NCI-H128 (cell line): ENCODE results near the gene GRIN2A.

Experiments used
- DNase-seq: peaks from one replicate; lab custom pipeline; 2025; ENCODE audit not compliant: unreplicated experiment; lab: John Stamatoyannopoulos, UW

The GRIN2A gene

DNA sequence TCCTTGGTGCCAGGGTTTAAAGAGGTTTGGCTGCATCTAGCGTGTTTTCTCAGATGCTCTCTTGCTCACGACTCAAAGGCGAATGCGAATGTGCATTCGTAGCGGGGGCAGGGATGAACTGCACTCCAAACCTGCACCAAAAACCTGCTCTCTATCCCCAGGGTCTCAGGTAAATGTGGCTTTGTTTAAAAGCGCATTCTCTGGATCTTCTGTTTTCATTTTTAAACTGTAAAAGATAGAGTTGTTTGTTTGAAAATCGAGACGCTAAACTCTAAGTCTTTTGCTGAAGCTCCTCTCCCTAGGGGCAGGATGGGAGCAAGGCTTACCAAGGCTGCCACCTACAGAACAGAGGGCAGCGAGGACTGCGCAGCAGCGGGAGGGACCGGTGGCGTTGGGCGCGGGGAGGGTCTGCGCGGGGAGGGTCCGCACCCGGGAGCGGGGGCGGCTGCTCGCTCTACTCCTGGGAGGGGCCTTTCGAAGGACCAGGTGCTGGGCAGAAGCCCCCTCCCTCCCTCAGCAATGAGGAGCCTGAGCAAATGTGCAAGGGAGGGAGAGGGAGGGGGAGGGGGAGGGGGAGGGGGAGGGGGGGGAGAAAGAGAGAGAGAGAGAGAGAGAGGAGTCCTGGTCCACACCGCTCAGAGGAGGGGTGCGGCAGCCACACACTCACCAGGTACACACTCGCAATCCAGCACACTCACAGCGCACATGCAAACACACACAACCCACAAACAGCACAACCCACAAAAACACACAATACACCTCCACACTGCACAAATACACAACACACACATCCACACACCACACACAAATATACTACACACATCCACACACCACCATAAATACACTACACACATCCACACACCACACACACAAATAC, 142.8 kb downstream of the GRIN2A start:
- no peak for DNase-seq

DNA sequence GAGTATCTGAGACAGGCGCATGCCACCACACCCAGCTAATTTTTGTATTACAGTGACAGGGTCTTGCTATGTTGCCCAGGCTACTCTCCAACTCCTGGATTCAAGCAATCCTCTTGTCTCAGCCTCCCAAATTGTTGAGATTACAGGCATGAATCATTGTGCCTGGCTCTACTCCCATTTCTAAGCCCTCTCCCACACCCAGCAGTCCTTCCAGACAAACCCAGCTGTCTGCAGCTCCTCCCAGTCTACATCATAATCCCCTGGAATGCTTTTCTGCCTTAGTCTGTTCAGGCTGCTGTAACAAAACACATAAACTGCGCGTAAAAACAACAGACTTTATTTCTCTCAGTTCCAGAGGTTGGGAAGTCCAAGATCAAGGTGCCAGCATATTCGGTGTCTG, 144.5 kb downstream of the GRIN2A start:
- no peak for DNase-seq

DNA sequence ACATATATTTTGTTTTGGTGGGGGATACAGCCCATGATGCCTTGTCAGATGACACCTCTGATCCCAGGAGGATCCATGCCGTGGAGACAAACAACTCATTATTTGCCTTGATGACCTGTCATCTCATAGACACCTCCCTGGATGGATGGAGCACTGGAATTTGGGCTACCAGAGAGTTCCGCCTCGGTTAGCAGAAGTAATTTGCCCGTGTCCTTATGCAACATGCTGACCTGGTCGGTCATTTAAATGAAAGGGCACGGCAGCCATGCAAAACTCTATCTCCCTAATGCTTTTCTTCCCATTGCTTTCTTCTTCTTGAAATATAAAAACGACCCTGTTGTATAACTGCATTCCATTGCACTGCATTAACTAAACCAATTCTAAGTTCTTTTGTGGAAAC, 145.3 kb downstream of the GRIN2A start:
- no peak for DNase-seq

DNA sequence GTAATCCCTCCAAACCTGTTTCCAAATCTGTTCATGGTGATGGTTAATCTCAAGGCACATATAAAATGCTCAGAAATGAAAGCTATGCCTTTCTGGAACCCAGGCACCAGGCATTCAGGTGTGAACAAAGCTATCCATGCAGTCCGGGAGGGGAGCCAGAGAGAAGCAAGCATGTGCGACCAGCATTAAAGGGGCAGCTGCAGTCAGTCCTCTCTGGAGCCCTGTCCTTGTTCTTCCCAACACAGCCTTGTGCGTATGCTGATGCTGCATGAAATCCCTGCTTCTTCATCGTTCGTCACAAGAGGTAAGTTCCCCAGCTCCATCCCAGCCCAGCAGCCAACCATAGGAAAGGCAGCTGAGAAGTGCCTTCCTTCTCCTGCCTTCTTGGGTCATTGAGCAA, 148.7 kb downstream of the GRIN2A start:
- no peak for DNase-seq

DNA sequence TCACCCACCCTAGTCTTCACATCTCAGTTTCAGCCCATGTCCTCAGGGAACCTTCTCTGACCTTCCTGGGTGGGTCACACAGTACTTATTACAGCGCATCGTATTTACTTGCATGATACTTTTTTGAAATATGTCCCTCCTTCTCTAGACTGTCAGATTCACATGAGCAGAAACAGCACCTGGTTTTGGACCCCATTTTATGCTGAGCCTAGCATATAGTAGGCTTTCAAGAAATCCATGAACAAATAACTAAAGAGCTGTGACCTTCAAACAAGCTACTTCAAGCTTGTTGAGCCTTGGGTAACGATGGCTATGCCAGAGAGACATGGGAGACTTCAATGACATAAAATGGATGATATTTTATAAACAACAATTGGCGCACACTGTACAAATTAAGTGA, 150.3 kb downstream of the GRIN2A start:
- DNase-seq: no peak

DNA sequence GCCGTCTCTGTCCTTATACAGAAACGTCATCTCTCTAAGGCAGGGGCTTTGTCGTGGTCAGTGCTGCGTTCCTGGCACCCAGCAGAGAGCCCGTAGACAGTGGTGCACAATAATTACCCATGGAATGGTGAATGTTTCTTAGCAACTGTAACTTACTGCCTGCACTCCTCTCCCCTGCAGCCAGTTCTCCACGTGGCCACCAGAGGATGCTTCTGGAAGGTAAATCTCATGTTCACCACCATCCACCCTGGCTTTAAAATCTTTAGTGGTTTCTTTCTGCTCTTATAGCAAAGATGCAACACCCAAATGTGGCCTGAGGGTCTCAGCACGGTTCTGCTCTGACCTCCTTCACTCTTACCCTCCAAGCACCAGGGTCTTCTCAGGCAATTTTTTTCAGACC, 150.8 kb downstream of the GRIN2A start:
- no peak for DNase-seq

DNA sequence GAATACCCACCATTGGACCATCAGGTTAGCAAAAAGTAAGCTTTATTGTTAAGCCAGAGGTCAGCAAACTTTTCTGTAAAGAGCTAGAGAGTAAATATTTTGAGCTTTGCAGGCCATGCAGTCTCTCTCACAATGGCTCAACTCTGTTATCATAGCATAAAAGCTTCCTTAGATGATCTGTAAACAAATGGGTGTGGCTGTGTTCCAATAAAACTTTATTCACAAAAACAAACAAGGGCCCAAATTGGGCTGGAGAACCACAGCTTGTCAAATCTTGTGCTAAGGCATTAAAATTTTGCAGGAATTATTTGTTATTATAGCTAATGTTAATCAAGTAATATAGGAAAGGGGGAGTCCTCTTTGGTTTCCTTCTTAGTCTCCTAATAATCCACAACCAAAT, 153.6 kb downstream of the GRIN2A start:
- no peak for DNase-seq

DNA sequence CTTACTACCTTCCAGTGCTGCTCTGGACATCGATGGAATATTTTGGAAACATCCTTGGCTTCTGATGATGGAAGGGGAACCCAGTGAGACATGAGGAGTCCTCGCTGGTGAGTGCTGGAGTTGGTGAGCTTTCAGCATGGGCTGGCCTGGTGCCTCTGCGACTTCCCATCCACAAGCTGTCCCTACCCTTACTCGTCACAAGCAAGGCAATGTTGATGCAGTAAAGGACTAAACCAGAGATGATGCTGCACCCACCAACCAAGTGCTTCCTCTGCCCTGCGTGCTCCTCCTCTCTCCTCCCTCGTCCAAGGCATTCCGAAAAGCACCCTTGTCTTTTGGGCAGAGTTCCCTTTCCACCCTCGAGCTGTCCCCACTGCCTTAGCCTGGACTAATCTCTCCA, 154.7 kb downstream of the GRIN2A start:
- DNase-seq: no peak

DNA sequence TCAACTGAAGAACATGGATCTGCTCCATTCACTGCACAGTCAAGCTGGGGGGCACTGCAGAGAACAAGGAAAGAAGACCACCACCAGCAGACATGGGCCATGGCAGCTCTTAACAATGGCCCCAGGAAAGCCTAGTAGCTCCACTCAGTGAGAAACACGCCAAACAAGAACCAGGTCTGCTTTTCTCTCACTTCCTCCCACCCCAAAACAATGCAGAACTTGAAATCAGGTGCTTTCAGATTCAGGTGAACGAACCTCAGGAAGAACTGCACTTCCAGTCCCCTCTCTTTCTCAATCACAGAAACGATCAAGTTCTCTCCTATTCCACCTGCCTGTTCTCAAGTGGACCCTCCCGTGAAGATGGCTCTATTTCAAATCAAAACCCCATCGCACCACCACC, 155.6 kb downstream of the GRIN2A start:
- DNase-seq: no peak

DNA sequence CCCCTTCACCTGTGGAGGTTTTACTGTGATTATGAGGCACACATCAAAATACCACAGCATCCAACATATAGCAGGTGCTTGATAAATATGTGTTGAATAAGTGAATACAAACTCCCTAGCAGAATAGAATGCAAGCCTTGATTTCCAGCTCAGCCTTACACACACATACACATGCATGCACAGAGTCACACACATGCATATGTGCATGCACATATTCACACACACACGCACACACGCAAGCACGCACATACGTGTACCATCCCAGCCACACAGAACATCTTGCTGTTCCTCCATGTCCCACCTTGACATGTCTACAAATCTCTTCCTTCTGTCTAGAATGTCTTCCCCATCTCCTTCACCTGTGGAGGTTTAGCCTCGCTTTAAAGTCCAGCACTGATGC, 160.1 kb downstream of the GRIN2A start:
- no peak for DNase-seq

DNA sequence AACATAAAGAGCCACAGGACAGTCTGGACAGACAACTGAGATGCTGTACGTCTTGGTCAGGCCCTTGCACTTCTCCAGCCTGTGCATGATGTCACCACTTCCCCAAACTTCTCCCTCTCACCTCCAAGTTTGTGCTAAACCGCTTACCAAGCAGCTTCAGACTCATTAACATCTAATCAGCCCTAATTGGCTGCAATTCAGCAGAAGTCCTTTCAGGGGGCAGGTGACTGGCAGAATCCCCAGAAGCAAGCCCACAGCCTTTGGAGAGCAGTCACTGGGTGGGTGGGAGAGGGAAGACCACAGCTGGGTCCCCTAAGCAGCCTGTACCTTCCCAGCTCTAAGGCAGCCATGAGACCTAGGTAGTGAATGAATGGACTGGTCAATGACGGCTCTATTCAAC, 161.4 kb downstream of the GRIN2A start:
- no peak for DNase-seq

DNA sequence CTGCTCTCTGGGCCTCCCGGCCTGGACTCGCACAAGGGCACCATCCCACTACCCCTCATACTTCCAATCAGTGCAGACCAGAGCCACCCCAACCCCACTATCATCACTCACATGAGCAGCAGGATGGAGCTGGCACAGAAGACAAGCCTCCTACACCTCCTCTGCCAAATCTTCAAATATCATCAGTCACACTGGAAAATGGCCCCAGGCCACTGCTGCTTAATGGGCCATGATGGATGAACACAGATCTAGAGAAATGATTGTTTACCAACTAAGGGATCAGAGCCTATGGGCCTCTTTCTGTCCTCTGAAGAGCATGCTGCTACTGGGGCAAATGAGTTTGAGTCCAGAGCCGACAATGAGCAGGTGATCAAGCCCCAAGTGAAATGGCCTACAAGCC, 165.5 kb downstream of the GRIN2A start:
- DNase-seq: no peak

DNA sequence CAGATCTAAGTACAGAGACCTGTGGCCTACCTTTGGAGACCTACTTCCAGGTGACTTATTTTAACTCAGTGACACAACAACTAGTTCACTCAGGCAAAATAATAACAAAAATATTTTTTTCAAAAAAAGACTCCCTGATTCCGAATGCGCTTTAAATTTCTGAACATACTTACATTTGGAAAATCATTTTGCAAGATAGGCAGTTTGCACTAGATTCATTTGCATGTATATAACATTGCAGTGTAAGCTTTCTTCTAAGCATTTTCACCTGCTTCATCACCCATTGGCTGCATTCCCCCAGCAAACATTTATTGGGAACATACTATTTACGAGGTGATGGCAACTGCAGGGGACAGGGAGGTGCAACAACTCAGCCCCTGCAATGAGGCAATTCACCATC, 166.8 kb downstream of the GRIN2A start:
- no peak for DNase-seq

DNA sequence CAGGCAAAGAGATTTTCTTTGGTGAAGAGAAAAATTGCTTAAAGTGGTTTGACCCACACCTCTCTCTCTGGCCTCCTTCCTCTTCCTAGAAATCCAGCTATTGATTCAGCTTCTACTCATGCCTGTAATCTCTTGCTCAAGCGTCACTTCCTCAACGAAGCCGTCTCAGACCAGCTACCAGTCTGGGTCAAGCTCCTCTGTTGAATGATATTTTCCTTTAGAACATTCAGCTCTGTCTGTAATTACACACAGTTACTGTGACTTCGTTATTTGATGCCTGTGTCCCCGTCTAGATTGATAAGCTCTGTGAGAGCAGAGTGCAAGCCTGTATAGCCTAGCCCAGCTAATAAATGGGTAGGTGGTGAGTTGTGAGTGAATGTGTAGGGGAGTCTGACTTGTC, 168.5 kb downstream of the GRIN2A start:
- no peak for DNase-seq

DNA sequence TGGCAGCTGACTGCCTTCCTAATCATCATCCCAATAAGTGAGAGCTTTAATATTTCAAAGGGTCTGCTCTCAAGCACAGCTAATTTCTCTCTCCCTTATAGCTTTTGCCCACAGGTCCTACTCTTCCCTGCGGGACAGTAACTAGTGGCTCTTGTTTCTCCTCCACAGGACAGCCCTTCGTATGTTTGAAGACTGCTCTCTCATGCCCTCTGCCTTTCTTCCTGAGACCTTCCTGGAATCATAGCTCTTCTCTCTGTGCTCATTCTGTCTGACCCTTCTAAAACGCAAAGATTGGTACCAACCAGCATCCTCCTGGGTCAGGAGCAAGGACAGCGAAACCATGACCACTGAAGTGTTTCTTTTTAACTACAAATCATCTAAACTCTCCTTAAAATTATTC, 168.9 kb downstream of the GRIN2A start:
- DNase-seq: no peak

DNA sequence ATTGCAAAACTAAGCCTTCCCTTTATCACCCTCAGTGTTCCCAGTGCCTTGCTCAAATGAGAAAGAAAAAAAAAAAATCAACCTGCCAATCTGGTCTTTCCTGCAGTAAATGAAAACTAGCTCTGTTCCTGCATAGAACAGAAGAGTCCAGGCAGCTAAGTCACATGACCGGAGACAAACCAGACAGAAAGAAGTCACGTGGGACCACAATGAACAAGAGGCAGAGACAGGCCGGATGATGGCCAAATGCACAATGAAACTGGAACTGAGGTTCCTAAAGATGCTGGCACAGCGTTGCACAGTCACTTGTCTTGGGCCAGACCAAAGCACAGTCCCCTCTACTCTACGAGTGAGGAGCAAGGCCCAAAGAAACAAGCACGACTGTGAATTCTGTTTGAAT, 172.5 kb downstream of the GRIN2A start:
- DNase-seq: no peak

DNA sequence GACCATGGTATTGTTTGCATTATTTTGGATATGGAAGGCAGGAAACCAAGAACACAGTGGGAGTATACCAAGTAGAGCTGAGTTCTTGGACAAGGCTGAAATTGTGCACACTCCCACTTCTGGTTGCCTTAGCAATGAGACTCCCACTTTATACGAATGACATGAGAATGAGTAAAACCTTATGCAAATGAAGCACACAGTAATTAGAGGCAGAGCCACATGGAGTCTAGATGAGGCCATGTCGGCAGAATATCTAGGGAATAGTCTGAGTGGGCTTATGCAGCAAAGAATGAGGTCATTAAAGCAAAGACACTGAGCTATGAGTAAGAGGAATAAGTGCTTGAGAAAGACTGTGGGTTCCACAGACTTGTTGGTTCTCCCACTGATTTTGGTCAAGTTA, 178.7 kb downstream of the GRIN2A start:
- no peak for DNase-seq

DNA sequence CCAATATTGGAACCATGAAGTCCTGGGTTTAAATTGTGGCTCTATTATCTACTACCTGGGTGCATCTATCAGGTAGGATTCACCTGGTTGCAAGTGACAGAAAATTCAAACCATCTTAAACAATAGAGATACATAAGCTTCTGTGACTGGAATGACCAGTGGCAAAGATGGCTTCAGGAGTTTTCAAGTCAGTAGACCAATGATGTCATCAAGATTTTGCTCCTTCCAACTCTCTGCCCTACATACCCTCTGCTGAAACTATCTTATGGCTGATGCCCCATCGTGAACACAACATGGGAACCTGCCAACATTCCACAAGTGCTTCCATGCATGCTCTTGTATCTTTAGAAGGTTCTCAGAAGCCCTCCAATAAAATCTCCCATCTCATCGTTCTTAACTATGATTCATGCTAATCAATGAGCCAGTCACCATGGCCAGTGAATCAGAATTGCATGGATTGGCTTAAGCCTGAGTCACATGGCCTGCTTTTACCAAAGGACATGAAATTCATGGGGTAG, 180.9 kb downstream of the GRIN2A start:
- DNase-seq: no peak

DNA sequence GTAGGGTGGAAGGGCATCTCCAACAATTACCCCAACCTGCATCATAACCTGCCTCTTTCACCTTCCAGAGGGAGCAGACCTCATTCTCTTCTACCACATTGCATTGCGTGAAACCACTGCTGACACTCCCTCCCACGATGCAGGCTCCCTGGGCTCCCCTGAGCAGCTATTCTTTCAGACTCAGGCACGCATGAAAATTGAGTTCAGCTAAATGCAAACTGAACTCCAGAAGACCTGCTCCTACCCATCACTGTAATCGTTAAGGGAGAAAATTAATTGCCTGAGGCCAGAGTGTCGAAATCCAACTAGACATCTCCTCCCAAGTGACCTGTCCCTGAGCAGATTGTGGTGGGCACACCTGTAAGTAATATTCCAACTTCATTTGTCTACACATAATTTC, 186.0 kb downstream of the GRIN2A start:
- no peak for DNase-seq

DNA sequence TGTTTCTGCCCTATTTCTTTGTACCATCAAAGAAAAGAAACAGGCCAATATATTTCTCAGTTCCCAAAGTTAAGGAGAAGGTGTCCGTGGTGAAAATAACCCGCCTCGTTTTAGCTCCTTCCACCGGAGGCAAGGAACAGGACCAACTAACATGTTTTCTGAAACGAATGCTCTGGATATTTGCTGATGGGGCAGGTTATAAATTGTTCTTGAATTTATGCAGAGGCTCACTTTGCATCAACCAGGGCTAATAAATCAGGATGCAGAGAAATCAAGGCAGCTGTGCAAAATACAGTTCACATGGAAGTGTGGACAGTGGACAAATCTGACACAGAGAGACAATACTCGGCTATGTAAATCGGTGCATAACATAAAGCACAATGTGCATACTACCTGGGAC, 189.8 kb downstream of the GRIN2A start:
- no peak for DNase-seq

DNA sequence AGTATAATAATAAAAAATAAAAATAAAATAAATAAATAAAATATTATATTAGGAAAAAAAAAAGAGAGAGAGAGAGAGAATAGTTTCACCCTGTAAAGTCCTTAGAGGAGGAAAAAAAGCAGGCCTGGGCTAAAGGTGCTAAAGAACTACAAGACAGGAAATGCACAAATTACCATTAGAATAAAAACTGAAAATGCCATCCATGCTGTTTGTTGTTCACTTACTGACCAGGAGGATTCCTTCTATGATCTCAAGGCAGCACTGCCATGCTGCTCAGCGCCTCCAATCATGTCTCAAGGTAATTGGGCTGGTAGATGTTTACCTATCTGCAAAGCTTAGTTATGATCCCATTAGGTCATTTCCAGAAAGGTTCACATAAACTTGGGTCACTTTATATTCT, 201.2 kb downstream of the GRIN2A start:
- no peak for DNase-seq

DNA sequence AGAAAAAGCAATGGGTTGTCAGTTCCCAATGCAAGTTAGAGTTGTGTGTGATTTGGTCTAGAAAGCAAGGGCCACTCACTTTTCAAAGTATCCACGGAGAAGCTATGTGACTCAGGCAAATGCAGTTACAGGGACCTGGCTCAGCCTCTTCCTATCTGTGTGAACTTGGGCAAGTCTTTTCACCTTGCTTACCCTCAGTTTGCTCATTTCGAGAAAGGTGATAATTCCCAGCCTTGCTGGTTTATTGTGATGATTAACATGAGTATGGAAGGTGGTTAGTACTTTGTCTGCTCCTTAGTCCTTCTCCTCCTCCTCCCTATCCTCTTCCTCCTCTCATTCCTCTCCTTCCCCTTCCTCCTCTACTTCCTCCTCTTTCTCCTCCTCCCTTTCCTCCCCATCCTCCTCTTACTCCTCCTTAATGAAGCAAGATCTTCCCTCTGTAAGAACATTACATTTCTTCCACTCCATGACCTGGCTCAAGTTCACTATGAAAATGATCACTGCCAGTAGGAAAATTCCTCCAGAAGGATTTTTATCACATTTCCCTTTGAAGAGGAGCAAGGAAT, 204.0 kb downstream of the GRIN2A start:
- no peak for DNase-seq
